KMS-11 (cell line): ENCODE measurements around the gene PSMB4.

Experiments used
- H2AFZ ChIP-seq: fragments of 200-600 bp; sonication (generic); 2 replicates; pipeline ENCODE4 v1.6.1; 2016; ENCODE audit warnings: antibody characterized with exemption, mixed run types, low read depth
- H3K27ac ChIP-seq: fragments of 200-600 bp; sonication (generic); 2 replicates; pipeline ENCODE4 v1.6.1; 2016; ENCODE audit warnings: mild to moderate bottlenecking, mixed run types
- H3K27me3 ChIP-seq: fragments of 200-600 bp; sonication (generic); 2 replicates; pipeline ENCODE4 v1.6.1; 2017; ENCODE audit warnings: mild to moderate bottlenecking, low read depth, mixed run types, moderate library complexity; ENCODE audit not compliant: insufficient read depth
- H3K36me3 ChIP-seq: fragments of 200-600 bp; sonication (generic); 2 replicates; pipeline ENCODE4 v1.6.1; 2017; ENCODE audit warnings: mild to moderate bottlenecking, mixed run types; ENCODE audit not compliant: insufficient read depth
- H3K4me1 ChIP-seq: fragments of 200-600 bp; sonication (generic); 2 replicates; pipeline ENCODE4 v1.6.1; 2016; ENCODE audit warnings: mild to moderate bottlenecking, low read depth, mixed run types; ENCODE audit not compliant: poor library complexity, severe bottlenecking
- H3K4me2 ChIP-seq: fragments of 200-600 bp; sonication (generic); 2 replicates; pipeline ENCODE4 v1.7.0; 2016; ENCODE audit warnings: mild to moderate bottlenecking, mixed run types
- H3K4me3 ChIP-seq: fragments of 200-600 bp; sonication (generic); IDR thresholded peaks from 2 replicates; pipeline ENCODE4 v1.6.1; 2017; ENCODE audit warnings: low read depth, low read length, mixed read lengths; ENCODE audit not compliant: insufficient read depth
- H3K79me2 ChIP-seq: fragments of 200-600 bp; sonication (generic); 2 replicates; pipeline ENCODE4 v1.6.1; 2016; ENCODE audit warnings: low read depth, mixed run types; ENCODE audit not compliant: insufficient read depth
- H3K9ac ChIP-seq: fragments of 200-600 bp; sonication (generic); 2 replicates; pipeline ENCODE4 v1.6.1; 2016; ENCODE audit warnings: mild to moderate bottlenecking, mixed run types
- H4K20me1 ChIP-seq: fragments of 200-600 bp; sonication (generic); 2 replicates; pipeline ENCODE4 v1.6.1; 2016; ENCODE audit warnings: mild to moderate bottlenecking, mixed run types; ENCODE audit not compliant: insufficient read depth
- TF ChIP-seq, protein P1 (sequence below): fragments of 200-600 bp; sonication (generic); conservative IDR thresholded peaks from 2 replicates; pipeline ENCODE4 v1.6.1; 2017; ENCODE audit warnings: low read depth, mild to moderate bottlenecking, antibody characterized with exemption, low read length, moderate library complexity, mixed read lengths

The PSMB4 gene

DNA sequence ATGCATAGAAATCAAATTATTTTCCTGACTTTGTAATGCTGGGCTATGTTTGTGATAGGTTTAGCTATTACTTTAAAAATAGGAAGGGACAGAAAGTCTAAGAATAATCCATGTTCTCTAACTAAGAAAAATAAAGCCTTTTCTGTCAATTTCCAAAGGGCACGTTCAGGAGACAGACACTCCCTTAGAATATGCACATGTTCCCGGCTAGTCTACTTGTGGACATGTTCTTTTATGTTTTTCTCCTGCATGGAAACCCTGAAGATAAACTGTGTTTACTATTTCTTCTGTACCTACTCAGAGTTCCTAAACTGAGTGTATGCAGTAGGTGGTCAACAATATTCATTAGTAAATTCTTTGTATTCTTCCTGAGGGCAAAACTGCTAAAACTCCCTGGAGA lies 12.5 kb downstream of the PSMB4 start:
- Histone ChIP-seq H3K4me3 (no peak overlapping the region), H3K27ac (no peak overlapping the region), H3K4me2 (no peak overlapping the region), H3K27me3 (no peaks in the 10 kb centered on the region), H2AFZ (no peak overlapping the region), H4K20me1 (no peaks in the 10 kb centered on the region), H3K36me3 (peaks cover 23% of the 10 kb centered on the region; the same call in 1 of the 2 replicates), H3K9ac (no peak overlapping the region), H3K4me1 (peaks cover 7% of the 10 kb centered on the region), H3K79me2 (no peaks in the 10 kb centered on the region; the same call in 1 of the 2 replicates)
- TF ChIP-seq, protein P1, sequence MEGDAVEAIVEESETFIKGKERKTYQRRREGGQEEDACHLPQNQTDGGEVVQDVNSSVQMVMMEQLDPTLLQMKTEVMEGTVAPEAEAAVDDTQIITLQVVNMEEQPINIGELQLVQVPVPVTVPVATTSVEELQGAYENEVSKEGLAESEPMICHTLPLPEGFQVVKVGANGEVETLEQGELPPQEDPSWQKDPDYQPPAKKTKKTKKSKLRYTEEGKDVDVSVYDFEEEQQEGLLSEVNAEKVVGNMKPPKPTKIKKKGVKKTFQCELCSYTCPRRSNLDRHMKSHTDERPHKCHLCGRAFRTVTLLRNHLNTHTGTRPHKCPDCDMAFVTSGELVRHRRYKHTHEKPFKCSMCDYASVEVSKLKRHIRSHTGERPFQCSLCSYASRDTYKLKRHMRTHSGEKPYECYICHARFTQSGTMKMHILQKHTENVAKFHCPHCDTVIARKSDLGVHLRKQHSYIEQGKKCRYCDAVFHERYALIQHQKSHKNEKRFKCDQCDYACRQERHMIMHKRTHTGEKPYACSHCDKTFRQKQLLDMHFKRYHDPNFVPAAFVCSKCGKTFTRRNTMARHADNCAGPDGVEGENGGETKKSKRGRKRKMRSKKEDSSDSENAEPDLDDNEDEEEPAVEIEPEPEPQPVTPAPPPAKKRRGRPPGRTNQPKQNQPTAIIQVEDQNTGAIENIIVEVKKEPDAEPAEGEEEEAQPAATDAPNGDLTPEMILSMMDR, result no peak

GRCh38 chr1:151416231-151416630 lies 16.9 kb downstream of the PSMB4 start:
- Histone ChIP-seq H3K27ac (no peak overlapping the region), H3K36me3 (peaks cover 11% of the 10 kb centered on the region; the same call in 1 of the 2 replicates), H3K27me3 (no peaks in the 10 kb centered on the region), H3K4me2 (no peak overlapping the region), H3K4me3 (no peak overlapping the region), H2AFZ (no peak overlapping the region), H3K9ac (no peak overlapping the region), H3K79me2 (no peaks in the 10 kb centered on the region), H4K20me1 (no peaks in the 10 kb centered on the region), H3K4me1 (no peaks in the 10 kb centered on the region)
- TF ChIP-seq, protein P1, result no peak

DNA sequence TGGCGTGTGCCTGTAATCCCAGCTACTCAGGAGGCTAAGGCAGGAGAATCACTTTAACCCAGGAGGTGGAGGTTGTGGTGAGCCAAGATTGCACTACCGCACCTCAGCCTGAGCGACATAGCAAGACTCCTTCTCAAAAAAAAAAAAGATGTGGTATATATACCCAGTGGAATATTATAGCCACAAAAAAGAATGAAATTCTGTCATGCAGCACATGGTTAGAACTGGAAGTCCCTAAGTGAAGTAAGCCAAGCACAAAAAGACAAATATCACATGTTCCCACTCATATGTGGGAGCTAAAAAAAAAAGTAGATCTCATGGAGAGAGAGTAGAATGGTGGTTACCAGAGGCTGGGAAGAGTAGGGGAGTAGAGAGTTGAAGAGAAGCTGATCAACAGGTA lies 18.7 kb downstream of the PSMB4 start:
- TF ChIP-seq, protein P1, result no peak
- Histone ChIP-seq H3K27me3 (no peaks in the 10 kb centered on the region), H3K4me3 (no peak overlapping the region), H2AFZ (no peak overlapping the region), H4K20me1 (no peaks in the 10 kb centered on the region), H3K4me2 (no peak overlapping the region), H3K9ac (no peak overlapping the region), H3K79me2 (no peaks in the 10 kb centered on the region), H3K36me3 (peaks cover 8% of the 10 kb centered on the region; the same call in 1 of the 2 replicates), H3K27ac (no peak overlapping the region), H3K4me1 (no peaks in the 10 kb centered on the region)

GRCh38 chr1:151419819-151420218 lies 20.4 kb downstream of the PSMB4 start:
- H2AFZ ChIP-seq, result no peak overlapping the region
- no peaks in the 10 kb centered on the region for H3K79me2 ChIP-seq
- H3K9ac ChIP-seq, result no peak overlapping the region
- peaks cover 18% of the 10 kb centered on the region; the same call in 1 of the 2 replicates for H3K36me3 ChIP-seq
- H3K27ac ChIP-seq, result no peak overlapping the region
- TF ChIP-seq, protein P1, result no peak
- H3K4me3 ChIP-seq, result no peak overlapping the region
- no peaks in the 10 kb centered on the region for H4K20me1 ChIP-seq
- no peak overlapping the region for H3K4me2 ChIP-seq
- no peaks in the 10 kb centered on the region for H3K27me3 ChIP-seq
- no peaks in the 10 kb centered on the region for H3K4me1 ChIP-seq
